Vagina (tissue), 2 donors: Measurements from ENCODE around the gene ERBIN. TPM values are rescaled to one million over a fixed set of nuclear protein-coding genes. Genes with fewer than 3 reads are reported as not detected.

Experiments
- DNase-seq, 2 donors: peaks; one replicate each; pipeline ENCODE4 v3.0.0-alpha.2; 2017; ENCODE audit errors: extremely low spot score in 2 of 2
- H3K27ac ChIP-seq: fragments of 200-600 bp; sonication (generic); one replicate; pipeline ENCODE4 v1.5.1; 2019
- H3K27me3 ChIP-seq: fragments of 200-600 bp; sonication (generic); one replicate; pipeline ENCODE4 v1.5.1; 2019
- H3K36me3 ChIP-seq, 2 donors: fragments of 200-600 bp; sonication (generic); one replicate each; pipeline ENCODE4 v1.5.1; 2017 to 2019
- H3K4me1 ChIP-seq: fragments of 200-600 bp; sonication (generic); one replicate; pipeline ENCODE4 v1.5.1; 2019
- H3K4me3 ChIP-seq, 2 donors: fragments of 200-600 bp; sonication (generic); 1 replicate in 1 of 2; 2 replicates in 1 of 2; pipeline ENCODE4 v1.5.1; 2016 to 2019
- H3K9me3 ChIP-seq: fragments of 200-600 bp; sonication (generic); one replicate; pipeline ENCODE4 v1.5.1; 2019
- POLR2A ChIP-seq, 2 donors: fragments of 450-650 bp; IDR thresholded peaks; one replicate each; pipeline ENCODE4 v1.6.1; 2017; ENCODE audit warnings: antibody characterized with exemption in 2 of 2, mild to moderate bottlenecking in 2 of 2, moderate library complexity in 2 of 2
- POLR2AphosphoS5 ChIP-seq, 2 donors: sonication (generic); formaldehyde crosslinking; IDR thresholded peaks; one replicate each; pipeline ENCODE4 v1.9.0; 2017; ENCODE audit warnings: antibody characterized with exemption in 2 of 2, mild to moderate bottlenecking in 2 of 2, low read depth in 1 of 2; ENCODE audit not compliant: insufficient read depth in 1 of 2
- intact Hi-C: fragments of 100-400 bp; cut with DNase I; formaldehyde crosslinking; loops from one replicate; pipeline ENCODE4 v1.15.1; 2023
- total RNA-seq: library from RNA; depleted of rRNA; stranded (reverse); fragments of >200 nt; gene quantifications from one replicate; pipeline ENCODE4 v1.2.3, GENCODE V29; 2016
- TF ChIP-seq, protein P1 (sequence below), 3 experiments: fragments of 450-650 bp in 2 of 3; fragments of 200-600 bp in 1 of 3; sonication (generic) in 1 of 3; IDR thresholded peaks; one replicate each; pipeline ENCODE4 v1.5.1; 2017 to 2019; ENCODE audit warnings: antibody characterized with exemption in 3 of 3, mild to moderate bottlenecking in 2 of 3, moderate library complexity in 2 of 3

The ERBIN gene
- total RNA-seq, 1 donor from 2014 or later: 52.3 TPM

GRCh38 chr5:65982635-65983034 is 56.3 kb downstream of the ERBIN start:
- Histone ChIP-seq H3K4me3 (no peak overlapping the region), H3K9me3 (no peaks in the 10 kb centered on the region), H3K36me3 (no peaks in the 10 kb centered on the region), H3K4me1 (peaks cover 36% of the 10 kb centered on the region), H3K27me3 (no peaks in the 10 kb centered on the region), H3K27ac (no peak overlapping the region)
- intact Hi-C loops: no loop called here
- no peak for DNase-seq
- TF ChIP-seq POLR2AphosphoS5 (IDR thresholded peaks at IDR 0.05; ENCODE audit: insufficient read depth in 1 of 2, low read depth in 1 of 2) (no peak), POLR2A (IDR thresholded peaks at IDR 0.05) (no peak)
- TF ChIP-seq, protein P1, sequence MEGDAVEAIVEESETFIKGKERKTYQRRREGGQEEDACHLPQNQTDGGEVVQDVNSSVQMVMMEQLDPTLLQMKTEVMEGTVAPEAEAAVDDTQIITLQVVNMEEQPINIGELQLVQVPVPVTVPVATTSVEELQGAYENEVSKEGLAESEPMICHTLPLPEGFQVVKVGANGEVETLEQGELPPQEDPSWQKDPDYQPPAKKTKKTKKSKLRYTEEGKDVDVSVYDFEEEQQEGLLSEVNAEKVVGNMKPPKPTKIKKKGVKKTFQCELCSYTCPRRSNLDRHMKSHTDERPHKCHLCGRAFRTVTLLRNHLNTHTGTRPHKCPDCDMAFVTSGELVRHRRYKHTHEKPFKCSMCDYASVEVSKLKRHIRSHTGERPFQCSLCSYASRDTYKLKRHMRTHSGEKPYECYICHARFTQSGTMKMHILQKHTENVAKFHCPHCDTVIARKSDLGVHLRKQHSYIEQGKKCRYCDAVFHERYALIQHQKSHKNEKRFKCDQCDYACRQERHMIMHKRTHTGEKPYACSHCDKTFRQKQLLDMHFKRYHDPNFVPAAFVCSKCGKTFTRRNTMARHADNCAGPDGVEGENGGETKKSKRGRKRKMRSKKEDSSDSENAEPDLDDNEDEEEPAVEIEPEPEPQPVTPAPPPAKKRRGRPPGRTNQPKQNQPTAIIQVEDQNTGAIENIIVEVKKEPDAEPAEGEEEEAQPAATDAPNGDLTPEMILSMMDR (IDR thresholded peaks at IDR 0.05): no peak

- peaks cover 36% of the 10 kb centered on the region for H3K4me1 ChIP-seq
- no peak for DNase-seq
- intact Hi-C loops: no loop called here
- no peak overlapping the region for H3K27ac ChIP-seq
- no peaks in the 10 kb centered on the region for H3K36me3 ChIP-seq
- no peaks in the 10 kb centered on the region for H3K27me3 ChIP-seq
- TF ChIP-seq POLR2A (IDR thresholded peaks at IDR 0.05) (no peak), POLR2AphosphoS5 (IDR thresholded peaks at IDR 0.05; ENCODE audit: insufficient read depth in 1 of 2, low read depth in 1 of 2) (no peak)
- TF ChIP-seq, protein P1 (IDR thresholded peaks at IDR 0.05): no peak
- H3K9me3 ChIP-seq: no peaks in the 10 kb centered on the region
- H3K4me3 ChIP-seq: no peak overlapping the region
These were observed 57.9 kb downstream of the ERBIN start for GRCh38 chr5:65984098-65984885.

GRCh38 chr5:65986050-65986451 is 59.7 kb downstream of the ERBIN start:
- intact Hi-C loops: no loop called here
- Histone ChIP-seq H3K9me3 (no peaks in the 10 kb centered on the region), H3K4me1 (peaks cover 36% of the 10 kb centered on the region), H3K27ac (no peak overlapping the region), H3K36me3 (no peaks in the 10 kb centered on the region), H3K4me3 (no peak overlapping the region), H3K27me3 (no peaks in the 10 kb centered on the region)
- TF ChIP-seq POLR2A (IDR thresholded peaks at IDR 0.05) (no peak), POLR2AphosphoS5 (IDR thresholded peaks at IDR 0.05; ENCODE audit: insufficient read depth in 1 of 2, low read depth in 1 of 2) (no peak)
- TF ChIP-seq, protein P1 (IDR thresholded peaks at IDR 0.05): no peak
- DNase-seq: no peak

GRCh38 chr5:65986796-65987195 is 60.4 kb downstream of the ERBIN start:
- H3K4me1 ChIP-seq: peaks cover 36% of the 10 kb centered on the region
- no peaks in the 10 kb centered on the region for H3K27me3 ChIP-seq
- intact Hi-C loops: no loop called here
- no peak overlapping the region for H3K27ac ChIP-seq
- H3K36me3 ChIP-seq: no peaks in the 10 kb centered on the region
- H3K9me3 ChIP-seq: no peaks in the 10 kb centered on the region
- TF ChIP-seq POLR2A (IDR thresholded peaks at IDR 0.05) (no peak), POLR2AphosphoS5 (IDR thresholded peaks at IDR 0.05; ENCODE audit: insufficient read depth in 1 of 2, low read depth in 1 of 2) (no peak)
- TF ChIP-seq, protein P1 (IDR thresholded peaks at IDR 0.05): no peak
- no peak for DNase-seq
- H3K4me3 ChIP-seq: no peak overlapping the region

DNA sequence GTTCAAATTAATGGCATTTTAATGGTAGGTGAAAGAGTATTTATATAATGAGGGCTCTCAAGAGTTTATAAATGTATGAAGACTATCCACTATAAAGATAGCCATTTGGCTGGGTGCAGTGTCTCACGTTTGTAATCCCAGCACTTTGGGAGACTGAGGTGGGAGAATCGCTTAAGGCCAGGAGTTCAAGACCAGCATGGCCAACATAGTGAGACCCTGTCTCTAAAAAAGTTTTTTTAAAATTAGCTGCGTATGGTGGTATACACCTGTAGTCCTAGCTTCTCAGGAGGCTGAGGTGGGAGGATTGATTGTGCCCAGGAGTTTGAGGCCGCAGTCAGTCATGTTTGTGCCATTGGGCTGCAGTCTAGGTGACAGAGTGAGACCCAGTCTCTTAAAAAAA is 61.6 kb downstream of the ERBIN start:
- no peak overlapping the region for H3K27ac ChIP-seq
- TF ChIP-seq POLR2A (IDR thresholded peaks at IDR 0.05) (no peak), POLR2AphosphoS5 (IDR thresholded peaks at IDR 0.05; ENCODE audit: insufficient read depth in 1 of 2, low read depth in 1 of 2) (no peak)
- TF ChIP-seq, protein P1 (IDR thresholded peaks at IDR 0.05): no peak
- H3K4me1 ChIP-seq: peaks cover 36% of the 10 kb centered on the region
- DNase-seq: no peak
- H3K9me3 ChIP-seq: no peaks in the 10 kb centered on the region
- H3K36me3 ChIP-seq: no peaks in the 10 kb centered on the region
- no peak overlapping the region for H3K4me3 ChIP-seq
- intact Hi-C loops: no loop called here
- H3K27me3 ChIP-seq: no peaks in the 10 kb centered on the region
